GM21360 (cell line): ENCODE results near the gene EPM2A.
"Not testable (repeated sequence)": the region's sequence is repeated elsewhere in the genome, so short reads cannot be mapped to it uniquely, and the experiment has no call there.

Source experiments
- ATAC-seq: cut with Tn5 transposase; IDR thresholded peaks from one replicate; pipeline ENCODE4 v1.9.1; 2021; ENCODE audit warnings: mild to moderate bottlenecking, moderate library complexity; ENCODE audit not compliant: unreplicated experiment

Gene EPM2A

GRCh38 chr6:145731447-145731846 is 3.9 kb downstream of the EPM2A start:
- no peak for ATAC-seq

DNA sequence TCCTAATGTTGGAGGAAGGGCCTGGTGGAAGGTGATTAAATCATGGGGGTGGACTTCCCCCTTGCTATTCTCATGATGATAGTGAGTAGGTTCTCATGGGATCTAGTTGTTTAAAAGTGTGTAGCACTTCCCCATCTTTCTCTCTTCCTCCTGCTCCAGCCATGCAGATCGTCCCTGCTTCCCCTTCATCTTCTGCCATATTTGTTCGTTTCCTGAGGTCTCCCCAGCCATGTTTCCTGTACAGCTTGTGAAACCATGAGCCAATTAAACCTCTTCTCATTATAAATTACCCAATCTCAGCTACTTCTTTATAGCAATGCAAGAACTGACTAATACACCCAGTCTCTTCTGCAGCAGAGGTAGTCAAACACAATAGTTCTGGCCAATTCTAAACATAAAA is 5.4 kb downstream of the EPM2A start:
- ATAC-seq: no peak

GRCh38 chr6:145728444-145729385 is 6.6 kb downstream of the EPM2A start:
- no peak for ATAC-seq

- ATAC-seq: no peak
These were observed 7.4 kb downstream of the EPM2A start for GRCh38 chr6:145727817-145728388.

GRCh38 chr6:145725570-145725969 is 9.8 kb downstream of the EPM2A start:
- no peak for ATAC-seq

GRCh38 chr6:145723646-145724045 is 11.7 kb downstream of the EPM2A start:
- ATAC-seq: no peak

GRCh38 chr6:145722190-145722589 is 13.1 kb downstream of the EPM2A start:
- ATAC-seq: no peak

GRCh38 chr6:145721144-145721543 is 14.2 kb downstream of the EPM2A start:
- no peak for ATAC-seq

- ATAC-seq: no peak
These were observed 19.9 kb downstream of the EPM2A start for GRCh38 chr6:145715426-145715825.

GRCh38 chr6:145714731-145715130 is 20.6 kb downstream of the EPM2A start:
- no peak for ATAC-seq

DNA sequence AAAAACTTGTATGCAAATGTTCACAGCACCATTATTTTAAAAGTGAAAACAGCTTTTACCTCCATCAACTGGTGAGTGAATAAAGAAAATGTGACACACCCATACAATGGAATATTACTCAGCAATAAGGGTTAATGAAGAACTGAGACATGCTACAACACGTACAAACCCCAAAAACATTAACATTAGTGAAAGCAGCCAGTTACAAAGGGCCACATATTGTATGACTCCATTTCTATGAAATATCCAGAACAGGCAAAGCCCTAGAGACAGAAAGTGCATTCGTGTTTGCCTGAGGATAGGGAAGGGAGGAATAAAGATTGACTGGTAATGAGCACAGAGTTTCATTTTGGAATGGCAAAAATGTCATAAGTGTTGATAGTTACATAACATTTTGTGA is 21.5 kb downstream of the EPM2A start:
- no peak for ATAC-seq

- ATAC-seq: no peak
These were observed 23.9 kb downstream of the EPM2A start for GRCh38 chr6:145711372-145711771.

DNA sequence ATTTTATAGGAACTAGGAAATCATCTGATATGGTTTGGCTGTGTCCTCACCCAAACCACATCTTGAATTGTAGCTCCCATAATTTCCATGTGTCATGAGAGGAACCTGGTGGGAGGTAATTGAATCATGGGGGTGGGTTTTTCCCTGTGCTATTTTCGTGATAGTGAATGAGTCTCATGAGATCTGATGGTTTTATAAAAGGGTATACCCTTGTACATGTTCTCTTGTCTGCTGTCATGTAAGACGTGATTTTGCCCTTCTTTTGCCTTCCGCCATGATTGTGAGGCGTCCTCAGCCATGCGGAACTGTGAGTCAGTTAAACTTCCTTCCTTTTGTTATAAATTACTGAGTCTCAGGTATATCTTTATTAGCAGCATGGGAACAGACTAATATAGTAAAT is 27.9 kb downstream of the EPM2A start:
- no peak for ATAC-seq

DNA sequence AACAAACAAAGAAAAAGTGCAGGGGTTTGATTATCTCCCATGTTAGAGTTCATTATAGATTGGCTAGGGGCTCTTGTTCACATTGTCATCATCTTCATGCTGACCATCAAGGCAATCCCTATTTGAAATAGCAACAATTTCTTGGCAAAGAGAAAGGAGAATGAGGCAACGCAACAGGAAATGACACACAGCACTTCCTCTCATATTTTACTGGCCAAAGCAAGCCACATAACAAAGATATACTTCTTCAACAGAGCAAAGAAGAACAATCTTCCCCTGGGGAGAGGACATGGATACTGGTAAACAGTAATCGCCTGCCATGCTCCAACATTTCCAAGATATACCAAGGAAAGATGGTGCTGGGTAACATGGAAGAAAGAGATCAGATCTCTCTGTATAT is 29.8 kb downstream of the EPM2A start:
- no peak for ATAC-seq

DNA sequence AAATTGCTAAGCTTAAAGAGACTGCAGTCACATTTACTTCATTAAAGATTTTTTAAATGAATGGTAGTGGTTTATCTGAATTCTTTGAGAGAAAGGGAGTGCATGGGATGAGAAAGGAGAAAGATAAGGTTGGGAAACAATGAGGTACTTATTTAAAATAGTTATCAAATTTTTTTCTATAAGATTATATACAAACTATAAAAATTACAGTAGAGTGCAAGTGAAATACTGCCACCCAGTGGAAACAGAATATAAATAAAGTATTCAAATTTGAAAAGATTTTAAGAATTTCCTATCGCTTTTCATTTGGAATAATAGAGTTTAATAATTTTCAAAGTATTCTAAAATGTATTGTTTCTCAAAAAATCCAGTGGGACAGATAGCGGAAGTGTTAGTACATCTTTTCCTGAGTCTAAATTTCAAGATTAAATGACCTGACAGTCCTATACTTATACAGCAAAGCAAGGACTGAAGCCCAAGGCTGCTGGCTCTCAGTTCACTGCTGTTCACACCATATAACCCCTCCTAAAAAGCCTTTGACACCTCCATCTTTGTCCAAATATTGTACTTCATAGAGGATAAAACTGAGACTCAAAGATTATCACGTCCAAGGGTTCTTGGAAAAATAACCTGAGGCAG is 31.1 kb downstream of the EPM2A start:
- no peak for ATAC-seq

DNA sequence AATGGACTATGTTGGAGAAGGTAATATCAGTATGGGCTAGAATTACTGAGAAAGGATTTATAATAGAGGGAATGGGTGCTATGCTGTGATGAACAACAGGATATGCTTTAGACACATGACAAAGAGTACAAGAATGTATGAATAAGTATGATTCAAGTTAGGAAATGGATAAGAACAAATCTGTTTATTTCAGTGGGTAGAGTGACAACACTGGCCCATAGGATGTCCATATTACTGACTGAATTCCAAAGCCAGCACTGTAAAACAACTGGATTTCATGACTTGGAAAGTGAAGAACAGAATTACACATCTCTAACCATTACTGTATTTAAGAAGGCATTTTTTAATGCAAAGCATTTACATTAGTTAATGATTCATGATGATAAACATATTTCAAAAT is 35.9 kb downstream of the EPM2A start:
- no peak for ATAC-seq

DNA sequence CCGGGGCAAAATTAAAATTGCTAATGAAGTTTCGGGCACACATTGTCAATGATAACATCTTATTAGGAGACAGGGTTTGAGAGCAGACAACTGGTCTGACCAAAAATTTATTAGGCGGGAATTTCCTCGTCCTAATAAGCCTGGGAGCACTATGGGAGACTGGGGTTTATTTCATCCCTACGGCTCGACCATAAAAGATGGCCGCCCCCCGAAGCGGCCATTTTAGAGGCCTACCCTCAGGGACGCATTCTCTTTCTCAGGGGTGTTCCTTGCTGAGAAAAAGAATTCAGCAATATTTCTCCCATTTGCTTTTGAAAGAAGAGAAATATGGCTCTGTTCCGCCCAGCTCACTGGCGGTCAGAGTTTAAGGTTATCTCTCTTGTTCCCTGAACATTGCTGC is 37.9 kb downstream of the EPM2A start:
- not testable (repeated sequence) for ATAC-seq

- ATAC-seq: no peak
These were observed 41.1 kb downstream of the EPM2A start for GRCh38 chr6:145694083-145694737.

DNA sequence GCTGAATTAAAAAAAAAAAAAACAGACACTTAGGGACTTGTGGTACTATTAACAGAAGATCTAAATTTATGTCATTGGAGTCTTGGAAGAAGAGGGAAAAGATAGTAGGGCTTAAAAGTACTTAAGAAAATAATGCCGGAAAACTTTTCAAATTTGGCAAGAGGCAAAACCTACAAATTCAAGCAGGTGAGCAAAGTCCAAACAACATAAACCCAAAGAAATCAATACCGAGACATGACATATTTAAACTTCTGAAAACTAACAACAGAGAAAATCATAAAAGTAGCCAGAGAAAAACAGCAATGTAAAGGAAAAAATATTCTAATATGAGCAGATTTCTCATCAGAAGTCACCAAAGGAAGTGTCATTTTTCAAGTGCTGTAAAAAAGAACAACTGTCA is 44.4 kb downstream of the EPM2A start:
- ATAC-seq: no peak

- no peak for ATAC-seq
These were observed 45.8 kb downstream of the EPM2A start for GRCh38 chr6:145689529-145689928.

GRCh38 chr6:145688493-145688905 is 46.8 kb downstream of the EPM2A start:
- no peak for ATAC-seq
